HG03521 (cell line): Measurements from ENCODE around the gene VGLL4.

Experiments used
- ATAC-seq: cut with Tn5 transposase; IDR thresholded peaks from one replicate; pipeline ENCODE4 v1.9.1; 2021; ENCODE audit warnings: mild to moderate bottlenecking, moderate library complexity; ENCODE audit not compliant: unreplicated experiment

The VGLL4 gene

GRCh38 chr3:11629716-11630115, 14.0 kb downstream of the VGLL4 start:
- no peak for ATAC-seq

GRCh38 chr3:11627612-11628011, 16.1 kb downstream of the VGLL4 start:
- ATAC-seq, result no peak

- no peak for ATAC-seq
Observed at GRCh38 chr3:11626084-11626463, 17.6 kb downstream of the VGLL4 start.

- ATAC-seq, result no peak
Observed at GRCh38 chr3:11625376-11626083, 18.2 kb downstream of the VGLL4 start.

GRCh38 chr3:11624704-11625375, 18.9 kb downstream of the VGLL4 start:
- no peak for ATAC-seq

GRCh38 chr3:11624161-11624560, 19.6 kb downstream of the VGLL4 start:
- ATAC-seq, result no peak

- no peak for ATAC-seq
Observed at GRCh38 chr3:11622586-11623550, 20.8 kb downstream of the VGLL4 start.

GRCh38 chr3:11621077-11621476, 22.6 kb downstream of the VGLL4 start:
- ATAC-seq, result no peak

GRCh38 chr3:11619946-11620652, 23.6 kb downstream of the VGLL4 start:
- no peak for ATAC-seq

- ATAC-seq, result no peak
Observed at GRCh38 chr3:11619461-11619860, 24.3 kb downstream of the VGLL4 start.

GRCh38 chr3:11618904-11619303, 24.8 kb downstream of the VGLL4 start:
- no peak for ATAC-seq

GRCh38 chr3:11616551-11616950, 27.2 kb downstream of the VGLL4 start:
- ATAC-seq, result no peak

- no peak for ATAC-seq
Observed at GRCh38 chr3:11613851-11614487, 29.7 kb downstream of the VGLL4 start.

- ATAC-seq, result no peak
Observed at GRCh38 chr3:11613319-11613718, 30.4 kb downstream of the VGLL4 start.

- no peak for ATAC-seq
Observed at GRCh38 chr3:11612515-11613188, 31.1 kb downstream of the VGLL4 start.

GRCh38 chr3:11611341-11611799, 32.3 kb downstream of the VGLL4 start:
- no peak for ATAC-seq

GRCh38 chr3:11610700-11611275, 32.9 kb downstream of the VGLL4 start:
- no peak for ATAC-seq

GRCh38 chr3:11610044-11610671, 33.6 kb downstream of the VGLL4 start:
- no peak for ATAC-seq

GRCh38 chr3:11609481-11609880, 34.2 kb downstream of the VGLL4 start:
- no peak for ATAC-seq
